ENCODE data around the gene COLQ. TPM values are rescaled to one million over a fixed set of nuclear protein-coding genes. Genes with fewer than 3 reads are reported as not detected.

The COLQ gene
- polyA plus RNA-seq, 1 donor (not counting 4 experiments of a cell fraction or from before 2014, with no cell fraction given), result 0.35 TPM

DNA sequence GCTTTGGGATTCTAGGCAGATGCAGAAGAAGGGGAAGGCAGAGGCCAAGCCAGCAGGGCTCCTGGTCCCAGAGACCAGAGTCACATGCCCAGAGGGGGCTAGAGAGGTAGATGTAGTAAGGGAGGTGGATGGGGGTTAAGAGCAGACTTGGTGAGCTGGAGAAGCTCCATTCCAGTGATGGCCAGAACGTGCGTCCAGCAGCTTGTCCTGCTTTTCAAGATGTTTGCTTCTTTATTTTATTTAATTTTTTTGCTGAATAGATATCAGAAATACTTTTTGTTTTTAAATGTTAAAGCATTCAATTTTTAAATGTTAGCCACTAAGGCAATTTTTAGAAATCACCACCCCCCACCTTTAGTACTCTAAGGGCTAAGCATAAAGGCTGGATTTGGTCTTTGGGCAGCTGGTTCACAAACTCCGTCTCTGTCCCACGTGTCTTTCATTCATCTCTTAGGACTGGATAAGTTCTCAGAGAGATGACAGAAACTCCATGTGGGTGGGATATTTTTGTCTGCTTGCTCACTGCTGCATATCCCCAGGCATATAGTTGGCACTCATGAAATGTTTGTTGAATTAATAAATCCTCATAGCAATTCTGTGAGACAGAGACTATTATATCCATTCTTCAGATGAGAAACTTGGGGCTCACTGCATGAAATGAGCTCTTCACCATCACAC, 6.7 kb downstream of the COLQ start:
- no peak for DNase-seq (ENCODE audit: low read depth, low spot score)
- Histone ChIP-seq H3K4me2 (ENCODE audit: control insufficient read depth, extremely low read depth, insufficient read depth, low read depth, low read length) (no peak overlapping the region), H3K36me3 (ENCODE audit: control insufficient read depth in 2 of 2, extremely low read depth in 1 of 2, insufficient read depth in 2 of 2, low read length in 2 of 2) (no peaks in the 10 kb centered on the region), H3K4me1 (ENCODE audit: control insufficient read depth, extremely low read depth, insufficient read depth, low read length) (no peaks in the 10 kb centered on the region), H3K79me2 (ENCODE audit: control insufficient read depth, insufficient read depth, low read length) (no peaks in the 10 kb centered on the region), H3K9ac (ENCODE audit: control insufficient read depth, extremely low read depth, insufficient read depth, low read length) (no peak overlapping the region), H3K27me3 (ENCODE audit: control insufficient read depth, extremely low read depth, insufficient read depth, low read length) (peaks cover 16% of the 10 kb centered on the region), H3K4me3 (ENCODE audit: control insufficient read depth in 2 of 3, extremely low read depth in 1 of 3, insufficient read depth in 2 of 3, low read depth in 1 of 3, low read length in 3 of 3) (no peak overlapping the region), H3K9me3 (ENCODE audit: control insufficient read depth, low read depth, low read length) (no peaks in the 10 kb centered on the region), H2AFZ (ENCODE audit: control insufficient read depth, low read length) (no peak overlapping the region), H4K20me1 (ENCODE audit: control insufficient read depth, extremely low read depth, insufficient read depth, low read length) (no peaks in the 10 kb centered on the region), H3K9me1 (ENCODE audit: control insufficient read depth, extremely low read depth, insufficient read depth, low read length) (no peaks in the 10 kb centered on the region), H3K27ac (ENCODE audit: control insufficient read depth, insufficient read depth, low read length) (no peak overlapping the region)
- TF ChIP-seq EZH2 (IDR thresholded peaks at IDR 0.05; ENCODE audit: low read length), result no peak
- TF ChIP-seq, protein P1, sequence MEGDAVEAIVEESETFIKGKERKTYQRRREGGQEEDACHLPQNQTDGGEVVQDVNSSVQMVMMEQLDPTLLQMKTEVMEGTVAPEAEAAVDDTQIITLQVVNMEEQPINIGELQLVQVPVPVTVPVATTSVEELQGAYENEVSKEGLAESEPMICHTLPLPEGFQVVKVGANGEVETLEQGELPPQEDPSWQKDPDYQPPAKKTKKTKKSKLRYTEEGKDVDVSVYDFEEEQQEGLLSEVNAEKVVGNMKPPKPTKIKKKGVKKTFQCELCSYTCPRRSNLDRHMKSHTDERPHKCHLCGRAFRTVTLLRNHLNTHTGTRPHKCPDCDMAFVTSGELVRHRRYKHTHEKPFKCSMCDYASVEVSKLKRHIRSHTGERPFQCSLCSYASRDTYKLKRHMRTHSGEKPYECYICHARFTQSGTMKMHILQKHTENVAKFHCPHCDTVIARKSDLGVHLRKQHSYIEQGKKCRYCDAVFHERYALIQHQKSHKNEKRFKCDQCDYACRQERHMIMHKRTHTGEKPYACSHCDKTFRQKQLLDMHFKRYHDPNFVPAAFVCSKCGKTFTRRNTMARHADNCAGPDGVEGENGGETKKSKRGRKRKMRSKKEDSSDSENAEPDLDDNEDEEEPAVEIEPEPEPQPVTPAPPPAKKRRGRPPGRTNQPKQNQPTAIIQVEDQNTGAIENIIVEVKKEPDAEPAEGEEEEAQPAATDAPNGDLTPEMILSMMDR (optimal IDR thresholded peaks at IDR 0.05 in 1 of 3, IDR thresholded peaks at IDR 0.05 in 1 of 3, conservative IDR thresholded peaks at IDR 0.05 in 1 of 3; ENCODE audit: extremely low read depth in 1 of 3, insufficient read depth in 2 of 3, low read length in 3 of 3), result no peak
- no peak for FAIRE-seq
- dilution Hi-C loops (cut with MboI; ENCODE audit: extremely low pct_ligation_motif_present, low sequenced_read_pairs), result no loop called here

DNA sequence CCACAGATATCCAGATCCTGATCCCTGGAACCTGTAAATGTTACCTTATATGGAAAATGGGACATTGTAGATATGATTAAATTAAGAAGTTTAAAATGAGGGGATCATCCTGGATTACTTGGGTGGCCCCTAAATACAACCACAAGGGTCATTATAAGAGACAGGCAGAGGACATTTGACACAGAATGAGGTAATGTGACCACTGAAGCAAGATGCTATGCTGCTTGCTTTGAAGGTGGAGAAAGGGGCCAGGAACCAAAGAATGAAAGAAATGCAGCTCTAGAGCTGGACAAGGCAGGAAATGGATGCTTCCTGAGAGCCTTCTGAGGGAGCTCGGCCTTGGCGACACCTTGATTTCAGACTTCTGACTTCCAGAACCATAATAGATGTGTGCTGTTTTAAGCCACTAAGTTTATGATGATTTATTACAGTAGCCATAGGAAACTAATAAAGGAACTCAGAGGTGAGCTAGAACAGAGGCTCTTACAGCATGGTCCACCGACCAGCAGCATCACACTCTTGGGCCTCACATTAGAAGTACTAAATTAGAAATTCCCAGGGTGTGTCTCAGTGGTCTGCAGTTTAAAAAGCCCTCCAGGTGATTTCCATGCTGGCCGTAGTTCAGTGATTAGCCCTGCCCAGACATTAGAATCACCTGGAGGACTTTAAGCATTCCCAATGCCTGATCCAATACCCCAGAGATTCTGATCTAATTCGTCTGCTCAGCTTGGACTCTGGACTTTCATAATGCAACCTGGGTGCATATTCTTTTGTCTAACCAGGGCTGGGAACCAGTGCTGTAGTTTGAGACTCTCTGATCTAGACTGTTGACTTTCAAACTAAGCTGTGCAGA, 7.5 kb downstream of the COLQ start:
- Histone ChIP-seq H3K4me1 (ENCODE audit: control insufficient read depth, extremely low read depth, insufficient read depth, low read length) (no peaks in the 10 kb centered on the region), H3K27me3 (ENCODE audit: control insufficient read depth, extremely low read depth, insufficient read depth, low read length) (peaks cover 16% of the 10 kb centered on the region), H3K9me3 (ENCODE audit: control insufficient read depth, low read depth, low read length) (no peaks in the 10 kb centered on the region), H3K9ac (ENCODE audit: control insufficient read depth, extremely low read depth, insufficient read depth, low read length) (no peak overlapping the region), H3K79me2 (ENCODE audit: control insufficient read depth, insufficient read depth, low read length) (no peaks in the 10 kb centered on the region), H3K36me3 (ENCODE audit: control insufficient read depth in 2 of 2, extremely low read depth in 1 of 2, insufficient read depth in 2 of 2, low read length in 2 of 2) (no peaks in the 10 kb centered on the region), H3K27ac (ENCODE audit: control insufficient read depth, insufficient read depth, low read length) (no peak overlapping the region), H2AFZ (ENCODE audit: control insufficient read depth, low read length) (no peak overlapping the region), H4K20me1 (ENCODE audit: control insufficient read depth, extremely low read depth, insufficient read depth, low read length) (no peaks in the 10 kb centered on the region), H3K4me2 (ENCODE audit: control insufficient read depth, extremely low read depth, insufficient read depth, low read depth, low read length) (no peak overlapping the region), H3K4me3 (ENCODE audit: control insufficient read depth in 2 of 3, extremely low read depth in 1 of 3, insufficient read depth in 2 of 3, low read depth in 1 of 3, low read length in 3 of 3) (no peak overlapping the region), H3K9me1 (ENCODE audit: control insufficient read depth, extremely low read depth, insufficient read depth, low read length) (no peaks in the 10 kb centered on the region)
- DNase-seq (ENCODE audit: low read depth, low spot score) (no peak), FAIRE-seq (no peak)
- dilution Hi-C loops (cut with MboI; ENCODE audit: extremely low pct_ligation_motif_present, low sequenced_read_pairs), result no loop called here
- no peak for TF ChIP-seq EZH2 (IDR thresholded peaks at IDR 0.05; ENCODE audit: low read length)
- TF ChIP-seq, protein P1 (optimal IDR thresholded peaks at IDR 0.05 in 1 of 3, IDR thresholded peaks at IDR 0.05 in 1 of 3, conservative IDR thresholded peaks at IDR 0.05 in 1 of 3; ENCODE audit: extremely low read depth in 1 of 3, insufficient read depth in 2 of 3, low read length in 3 of 3), result no peak

All from keratinocyte (primary cell).